ENCODE measurements around the gene RNU6-8.

- TF ChIP-seq ZNF121 (tag by site-specific recombination; IDR thresholded peaks at IDR 0.05) (no peak), CTCF (tag by site-specific recombination; IDR thresholded peaks at IDR 0.05) (no peak), ZNF549 (tag by site-specific recombination; IDR thresholded peaks at IDR 0.05) (no peak), REPIN1 (tag by site-specific recombination; IDR thresholded peaks at IDR 0.05; ENCODE audit: low read depth) (no peak), YY1 (tag by site-specific recombination; IDR thresholded peaks at IDR 0.05) (no peak), BCL11A (tag by site-specific recombination; IDR thresholded peaks at IDR 0.05; ENCODE audit: low read depth) (no peak), ZSCAN5A (tag by site-specific recombination; IDR thresholded peaks at IDR 0.05) (no peak)
These were observed 29.4 kb upstream of the RNU6-8 start for GRCh38 chr14:32232481-32232880.

All from HEK293 (cell line).